Stimulated activated CD4-positive, alpha-beta T cell treated with anti-CD3 and anti-CD28 coated beads, Interleukin-1b, Interleukin-23, amount 100 ng/mL, for 48 hours (primary cell): ENCODE results near the gene GHRL.
"Not testable (repeated sequence)": the region's sequence is repeated elsewhere in the genome, so short reads cannot be mapped to it uniquely, and the experiment has no call there.

ENCODE experiments used
- DNase-seq: peaks from one replicate; pipeline ENCODE4 v3.0.0-alpha.2; 2020

Gene GHRL

DNA sequence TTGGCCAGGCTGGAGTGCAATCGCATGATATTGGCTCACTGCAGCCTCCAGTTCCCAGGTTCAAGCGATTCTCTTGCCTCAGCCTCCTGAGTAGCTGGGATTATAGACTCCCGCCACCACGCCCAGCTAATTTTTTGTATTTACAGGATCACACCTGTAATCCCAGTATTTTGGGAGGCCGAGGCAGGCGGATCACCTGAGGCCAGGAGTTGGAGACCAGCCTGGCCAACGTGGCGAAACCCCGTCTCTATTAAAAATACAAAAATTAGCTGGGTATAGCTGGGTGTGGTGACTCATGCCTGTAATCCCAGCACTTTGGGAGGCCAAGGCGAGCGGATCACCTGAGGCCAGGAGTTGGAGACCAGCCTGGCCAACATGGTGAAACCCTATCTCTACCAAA is 20.3 kb downstream of the GHRL start:
- not testable (repeated sequence) for DNase-seq

DNA sequence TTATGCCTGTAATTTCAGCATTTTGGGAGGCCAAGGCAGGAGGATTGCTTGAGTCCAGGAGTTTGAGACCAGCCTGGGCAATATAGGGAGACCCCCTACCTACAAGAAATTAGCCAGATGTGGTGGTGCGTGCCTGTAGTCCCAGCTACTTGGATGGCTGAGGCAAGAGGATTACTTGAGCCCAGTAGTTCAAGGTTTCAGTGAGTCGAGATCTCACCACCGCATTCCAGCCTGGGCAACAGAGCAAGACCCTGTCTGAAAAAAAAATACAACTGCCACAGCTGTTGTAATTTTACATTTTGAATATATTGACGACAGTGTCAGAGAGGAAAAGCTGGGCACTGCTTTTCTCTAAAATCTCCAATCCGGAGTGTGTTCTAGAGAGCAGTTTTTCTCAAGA is 23.3 kb downstream of the GHRL start:
- no peak for DNase-seq

DNA sequence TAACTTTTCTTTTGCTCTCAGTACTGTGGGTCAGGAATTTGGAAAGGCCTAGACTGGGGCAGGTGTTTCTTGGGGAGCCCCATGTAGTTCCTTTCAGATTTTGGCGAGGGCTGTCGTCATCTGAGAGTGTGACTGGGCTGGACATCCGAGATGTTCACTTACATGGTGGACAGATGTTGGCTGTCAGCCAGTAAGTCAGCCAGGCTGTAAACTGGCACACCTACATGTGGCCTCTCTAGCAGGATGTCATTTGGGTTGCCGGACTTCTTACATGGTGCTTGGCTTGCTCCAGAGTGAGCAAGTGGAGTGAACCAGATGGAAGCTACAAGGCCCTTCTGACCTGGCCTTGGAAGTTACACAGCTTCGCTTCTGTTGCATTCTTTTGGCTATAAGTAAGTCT is 23.8 kb downstream of the GHRL start:
- no peak for DNase-seq

DNA sequence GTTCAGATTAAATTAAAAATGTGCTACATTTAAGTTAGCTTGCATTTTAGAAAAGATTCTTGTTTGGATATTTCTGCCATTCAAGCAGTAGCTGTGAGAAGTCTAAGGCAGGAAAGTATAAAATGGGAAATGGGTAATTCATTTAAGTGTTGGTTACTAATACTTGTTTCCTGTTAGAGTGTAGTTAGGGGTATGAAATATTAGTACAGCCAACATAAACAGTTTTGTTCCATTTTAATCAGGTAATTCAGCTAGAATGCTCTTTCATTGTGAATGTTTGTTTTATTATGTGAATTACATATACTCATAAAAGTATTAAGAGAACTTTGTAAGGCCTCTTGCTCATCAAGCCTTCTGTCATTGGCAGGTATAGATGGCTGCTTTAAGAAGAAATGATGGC is 24.6 kb downstream of the GHRL start:
- no peak for DNase-seq

DNA sequence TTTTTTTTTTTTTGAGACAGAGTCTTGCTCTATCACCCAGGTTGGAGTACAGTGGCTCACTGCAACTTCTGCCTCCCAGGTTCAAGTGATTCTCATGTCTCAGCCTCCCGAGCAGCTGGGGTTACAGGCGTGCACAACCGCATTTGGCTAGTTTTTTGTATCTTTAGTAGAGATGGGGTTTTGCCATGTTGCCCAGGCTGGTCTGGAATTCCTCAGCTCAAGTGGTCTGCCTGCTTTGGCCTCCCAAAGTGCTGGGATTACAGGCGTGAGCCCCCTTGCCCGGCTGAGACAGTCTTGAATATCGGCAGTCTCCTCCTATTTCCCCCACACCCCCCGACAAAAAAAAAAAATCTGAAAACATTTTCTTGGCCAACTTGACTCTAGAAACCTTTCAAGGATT is 25.8 kb downstream of the GHRL start:
- not testable (repeated sequence) for DNase-seq

DNA sequence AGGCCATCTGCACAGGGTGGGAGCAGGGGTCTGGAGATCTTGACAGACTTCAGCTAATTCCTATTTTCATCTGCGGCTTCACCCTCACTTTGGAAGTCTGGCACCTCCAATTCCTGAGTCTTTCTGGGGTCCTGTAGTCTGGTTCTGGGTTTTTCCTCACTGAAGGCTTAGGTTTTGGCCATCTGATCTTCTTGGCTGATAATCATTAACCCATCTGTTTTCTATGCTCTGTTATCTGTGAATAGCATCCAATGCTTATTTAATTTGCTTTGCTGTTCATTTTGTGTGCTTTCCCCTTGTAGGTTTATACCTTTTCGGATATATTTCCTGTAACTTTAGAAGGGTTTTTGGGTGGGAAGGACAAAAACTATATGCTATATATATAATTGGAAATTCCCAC is 26.9 kb downstream of the GHRL start:
- DNase-seq: no peak

DNA sequence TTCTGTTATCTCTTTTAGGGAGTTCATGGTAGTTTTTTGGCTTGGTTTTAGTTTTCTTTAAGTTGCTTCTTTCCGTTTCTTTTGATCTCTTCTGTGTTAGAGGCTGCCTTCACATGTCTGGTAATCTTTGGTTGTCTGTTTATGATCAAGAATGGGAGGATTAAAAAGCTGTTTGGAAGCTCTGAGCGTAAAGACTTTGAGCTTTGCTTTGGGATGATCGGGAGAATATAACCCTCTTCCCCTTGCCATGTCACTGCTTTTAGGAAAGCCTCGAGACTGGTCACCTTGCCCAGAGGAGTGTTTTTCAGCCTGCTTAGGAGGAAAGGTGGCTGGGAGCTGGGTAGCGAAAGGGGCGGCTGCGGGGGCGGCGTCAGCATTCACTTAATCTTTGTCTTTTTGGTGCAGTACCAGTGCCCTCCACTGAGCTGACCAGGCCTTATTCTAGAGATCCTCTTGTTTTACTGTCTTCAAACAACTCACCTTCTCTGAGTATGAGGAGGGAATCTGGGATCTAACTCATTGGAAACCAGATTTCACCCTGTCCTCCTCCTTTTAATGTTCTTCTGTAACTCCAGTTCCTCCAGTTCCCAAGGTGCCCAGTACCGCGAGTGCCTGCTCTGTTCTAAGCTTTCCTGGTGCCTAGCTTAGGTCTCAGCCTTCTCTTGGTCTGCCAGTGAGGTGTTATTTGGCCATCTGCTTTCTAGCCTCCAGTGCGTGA is 28.9 kb downstream of the GHRL start:
- peak; percentile 62 for DNase-seq

DNA sequence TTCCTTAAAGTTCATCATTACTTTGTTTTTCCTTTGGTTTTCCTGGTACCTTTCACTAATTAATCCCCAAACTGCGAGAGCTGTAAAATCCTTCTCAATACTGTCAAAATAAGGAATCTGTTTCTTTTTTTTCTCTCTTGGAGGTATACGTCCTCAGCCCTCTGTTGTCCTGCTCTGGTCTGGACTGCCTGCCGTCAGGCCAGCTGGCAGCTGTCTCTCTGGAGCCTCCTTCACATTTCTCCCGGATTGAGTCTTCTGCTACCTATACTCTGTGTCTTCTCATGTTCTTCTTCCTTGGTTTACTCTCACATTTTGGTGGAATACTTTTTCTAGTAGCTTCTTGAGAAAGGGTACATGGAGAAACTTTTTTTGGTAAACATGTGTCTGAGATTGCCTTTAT is 30.7 kb downstream of the GHRL start:
- DNase-seq: no peak

DNA sequence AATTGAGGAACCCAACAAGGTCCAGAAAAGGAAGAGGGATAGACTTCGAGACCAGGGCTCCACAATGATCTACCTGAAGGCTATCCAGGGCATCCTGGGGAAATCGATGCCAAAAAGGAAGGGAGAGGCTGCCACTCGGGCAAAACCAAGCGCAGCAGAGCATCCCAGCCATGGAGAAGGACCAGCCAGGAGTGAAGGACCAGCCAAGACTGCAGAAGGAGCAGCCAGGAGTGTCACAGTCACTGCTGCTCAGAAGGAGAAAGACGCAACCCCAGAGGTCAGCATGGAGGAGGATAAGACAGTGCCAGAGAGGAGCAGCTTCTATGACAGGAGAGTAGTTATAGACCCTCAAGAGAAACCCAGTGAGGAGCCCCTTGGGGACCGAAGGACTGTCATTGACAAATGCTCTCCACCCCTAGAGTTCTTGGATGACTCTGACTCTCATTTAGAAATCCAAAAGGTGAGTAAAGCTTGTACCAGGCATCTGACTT is 32.5 kb downstream of the GHRL start:
- DNase-seq: no peak

DNA sequence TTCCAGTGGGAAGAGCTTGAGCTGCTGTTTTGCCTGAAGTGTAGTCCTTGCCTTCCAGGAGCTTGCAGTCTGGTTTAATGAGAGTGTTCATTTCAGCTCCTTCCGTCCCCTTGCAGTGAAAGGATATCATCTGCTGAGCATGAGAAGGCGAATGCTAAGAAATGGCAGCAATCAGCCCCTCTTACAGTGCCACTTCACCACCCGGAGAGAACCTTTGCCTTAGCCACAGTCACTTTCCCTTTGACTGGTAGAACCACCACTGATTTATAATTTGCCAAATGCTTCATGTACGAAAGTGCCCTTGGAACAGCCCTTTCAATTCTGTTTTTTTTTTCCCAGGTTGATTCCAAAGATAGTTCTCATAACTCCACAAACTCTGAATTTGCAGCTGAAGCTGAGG is 32.9 kb downstream of the GHRL start:
- DNase-seq: no peak

DNA sequence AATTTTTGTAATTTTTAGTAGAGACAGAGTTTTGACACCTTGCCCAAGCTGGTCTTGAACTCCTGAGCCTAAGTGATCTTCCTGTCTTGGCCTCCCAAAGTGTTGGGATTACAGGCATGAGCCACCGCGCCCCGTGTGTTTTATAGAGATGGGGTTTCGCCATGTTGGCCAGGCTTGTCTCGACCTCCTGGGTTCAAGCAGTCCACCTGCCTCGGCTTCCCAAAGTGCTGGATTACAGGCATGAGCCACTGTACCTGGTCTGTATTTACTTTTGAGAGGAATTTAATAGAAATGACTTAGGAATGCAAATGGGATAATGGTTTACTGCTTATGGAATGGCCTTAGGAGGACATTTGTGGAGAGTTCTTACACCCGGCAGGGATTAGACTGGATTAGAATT is 33.7 kb downstream of the GHRL start:
- DNase-seq: no peak

DNA sequence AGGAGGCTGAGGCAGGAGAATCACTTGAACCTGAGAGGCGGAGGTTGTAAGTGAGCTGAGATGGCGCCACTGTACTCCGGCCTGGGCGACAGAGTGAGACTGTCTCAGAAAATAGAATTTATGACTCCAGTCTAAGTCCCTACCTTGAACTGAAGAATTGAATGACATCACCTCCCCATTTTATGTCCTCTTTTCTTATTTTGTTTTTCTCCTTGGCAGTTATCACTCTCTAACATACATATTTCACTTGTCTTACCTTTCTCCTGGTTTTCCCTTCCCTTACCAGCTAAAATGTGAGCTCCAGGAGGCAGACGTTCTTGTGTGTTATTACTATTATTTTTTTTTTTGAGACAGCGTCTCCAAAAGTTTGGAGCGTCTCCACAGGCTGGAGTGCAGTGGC is 36.9 kb downstream of the GHRL start:
- DNase-seq: no peak

DNA sequence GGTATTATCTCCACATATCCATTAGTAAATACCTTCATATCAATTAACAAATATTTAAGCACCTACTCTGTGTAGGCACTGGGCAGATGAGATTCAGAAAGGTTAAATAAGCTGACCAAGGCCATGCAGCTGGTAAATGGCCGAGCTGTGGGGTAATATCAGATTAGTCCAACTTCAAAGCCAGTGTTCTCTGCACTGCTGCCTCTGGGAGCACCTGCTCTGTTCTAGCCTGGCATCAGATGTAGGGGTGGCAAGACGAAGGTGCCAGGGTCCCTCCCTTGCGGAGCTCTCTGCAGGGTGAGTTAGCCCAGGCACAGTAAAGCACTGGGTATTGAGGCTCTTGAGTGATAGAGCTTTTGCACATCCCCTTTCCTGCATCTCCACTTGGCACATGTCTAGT is 39.0 kb downstream of the GHRL start:
- DNase-seq: no peak

DNA sequence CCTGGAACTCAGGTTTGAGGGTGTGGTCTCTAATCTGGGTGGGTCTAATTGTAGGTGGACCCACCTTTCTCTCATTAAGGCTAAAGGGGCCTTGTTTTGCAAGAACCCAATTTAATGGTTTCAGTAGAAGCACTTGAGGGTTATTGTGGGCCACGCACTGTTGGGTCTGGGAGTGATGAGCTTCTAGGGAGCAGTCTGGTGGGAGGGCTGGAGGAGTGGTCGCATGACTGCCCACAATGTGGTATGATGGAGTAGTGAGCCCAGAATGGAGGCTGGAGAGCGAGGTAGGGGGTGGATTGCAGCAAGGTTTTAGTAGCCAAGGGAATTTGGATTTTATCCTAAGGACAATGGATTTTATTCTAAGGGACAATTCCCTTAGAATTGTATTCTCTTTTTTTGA is 41.7 kb downstream of the GHRL start:
- DNase-seq: no peak

DNA sequence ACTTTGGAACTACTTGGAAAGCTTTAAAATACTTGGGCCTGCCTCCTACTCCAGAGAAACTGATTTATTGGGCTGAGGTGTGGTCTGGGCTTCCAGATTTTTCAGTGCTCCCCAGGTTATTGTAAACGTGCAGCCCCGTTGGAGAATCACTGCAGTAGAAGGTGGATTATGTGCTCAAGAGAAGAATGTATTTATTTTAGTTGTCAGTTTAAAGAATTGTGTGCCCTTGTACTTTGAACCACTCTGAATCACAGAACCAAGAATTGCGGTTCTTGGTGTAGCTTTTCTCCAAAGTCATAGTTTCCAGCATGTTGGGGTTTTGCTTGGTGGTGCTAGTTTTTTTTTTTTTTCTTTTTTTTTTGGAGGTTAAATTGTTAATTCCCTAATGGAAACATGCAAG is 42.9 kb downstream of the GHRL start:
- no peak for DNase-seq

DNA sequence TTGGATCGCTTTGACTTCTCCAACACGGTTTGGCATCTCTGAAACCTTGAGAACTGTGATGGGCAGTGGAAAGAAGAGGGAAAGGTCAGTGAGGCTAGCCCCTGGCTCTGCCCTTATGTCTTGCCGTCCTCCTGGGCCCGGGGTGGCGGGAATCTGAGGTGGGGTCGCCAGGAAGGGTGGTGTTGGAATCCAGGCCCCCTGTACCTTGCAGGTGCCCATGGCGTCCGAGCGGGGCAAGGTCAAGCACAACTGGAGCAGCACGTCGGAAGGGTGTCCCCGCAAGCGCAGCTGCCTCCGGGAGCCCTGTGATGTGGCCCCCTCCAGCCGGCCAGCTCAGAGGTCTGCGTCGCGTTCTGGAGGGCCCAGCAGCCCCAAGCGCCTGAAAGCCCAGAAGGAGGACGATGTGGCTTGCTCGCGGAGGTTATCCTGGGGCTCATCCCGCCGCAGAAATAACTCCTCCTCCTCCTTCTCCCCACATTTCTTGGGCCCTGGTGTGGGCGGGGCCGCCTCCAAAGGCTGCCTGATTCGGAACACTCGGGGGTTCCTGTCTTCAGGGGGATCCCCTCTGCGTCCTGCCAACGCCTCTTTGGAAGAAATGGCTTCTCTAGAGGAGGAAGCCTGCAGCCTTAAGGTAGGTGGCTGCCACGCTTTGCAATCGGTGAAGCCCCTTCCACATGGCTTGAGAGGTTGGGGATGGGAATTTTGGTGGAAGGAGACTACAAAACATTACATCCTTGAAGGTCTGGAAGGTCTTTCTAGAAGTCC is 43.6 kb downstream of the GHRL start:
- DNase-seq: peak; percentile 78

DNA sequence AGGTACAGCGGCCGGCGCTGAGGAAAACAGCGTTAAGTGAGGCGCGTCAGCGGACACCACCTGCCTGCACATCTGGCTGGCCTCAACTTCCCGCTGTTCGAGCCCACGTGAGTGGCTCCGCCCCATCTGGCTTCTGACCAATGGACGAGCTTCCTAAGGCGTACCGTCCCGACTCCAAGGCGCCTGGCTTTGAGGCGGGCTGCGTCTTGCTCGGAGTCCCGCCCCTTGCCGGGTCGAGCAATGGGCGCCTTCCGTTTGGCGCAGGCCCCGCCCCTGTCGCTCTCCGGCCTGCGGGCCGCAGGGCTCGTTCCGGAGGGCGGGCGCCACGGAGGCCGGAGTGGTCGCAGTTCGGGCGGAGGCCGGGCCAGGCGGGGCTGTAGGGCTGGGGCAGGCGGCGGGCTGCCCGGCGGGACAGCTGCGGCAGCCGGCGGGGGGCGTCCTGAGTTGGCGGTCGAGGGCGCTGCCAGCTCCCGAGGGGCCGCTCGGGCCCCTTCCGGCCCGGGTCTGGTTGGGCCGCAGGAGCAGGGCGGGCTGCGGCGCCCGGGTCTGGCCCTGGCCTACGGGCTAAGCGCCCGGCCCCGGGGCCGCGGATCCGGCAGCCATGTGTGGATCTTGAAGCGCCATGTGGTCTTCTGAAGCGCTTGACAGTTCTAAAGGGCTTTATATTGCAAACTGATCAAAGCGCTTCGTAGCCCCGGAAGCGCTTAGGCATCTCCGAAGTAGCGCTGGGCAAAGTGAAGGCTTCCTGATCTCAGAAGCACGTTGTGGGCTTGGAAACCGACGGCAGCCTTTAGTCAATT is 44.4 kb downstream of the GHRL start, which contains the start of gene TATDN2:
Gene TATDN2 (plus strand): TSS at position 276 of the 800 bp plus-strand sequence. CDS start 742 bp downstream, outside the sequence.
- peak; percentile 96 for DNase-seq

DNA sequence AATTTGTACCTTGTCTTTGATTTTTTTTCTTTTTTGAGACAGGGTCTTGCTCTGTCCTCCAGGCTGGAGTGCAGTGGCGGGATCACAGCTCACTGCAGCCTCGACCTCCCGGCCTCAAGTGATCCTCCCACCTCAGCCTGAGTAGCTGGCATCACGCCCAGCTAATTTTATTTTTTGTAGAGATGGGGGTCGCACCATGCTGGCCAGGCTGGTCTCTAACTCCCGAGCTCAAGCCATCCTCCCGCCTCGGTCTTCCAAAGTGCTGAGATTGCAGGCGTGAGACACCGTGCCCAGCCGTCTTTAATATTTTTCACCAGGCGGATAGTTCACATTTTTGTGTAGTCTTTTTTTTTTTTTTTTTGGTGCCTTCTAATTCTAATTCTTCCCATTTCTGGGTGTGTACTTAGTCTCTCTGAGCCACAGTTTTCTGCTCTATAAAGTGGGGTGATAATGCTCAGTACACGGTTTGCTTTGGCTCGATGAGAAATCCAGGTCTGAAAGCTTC is 45.0 kb downstream of the GHRL start:
- no peak for DNase-seq

DNA sequence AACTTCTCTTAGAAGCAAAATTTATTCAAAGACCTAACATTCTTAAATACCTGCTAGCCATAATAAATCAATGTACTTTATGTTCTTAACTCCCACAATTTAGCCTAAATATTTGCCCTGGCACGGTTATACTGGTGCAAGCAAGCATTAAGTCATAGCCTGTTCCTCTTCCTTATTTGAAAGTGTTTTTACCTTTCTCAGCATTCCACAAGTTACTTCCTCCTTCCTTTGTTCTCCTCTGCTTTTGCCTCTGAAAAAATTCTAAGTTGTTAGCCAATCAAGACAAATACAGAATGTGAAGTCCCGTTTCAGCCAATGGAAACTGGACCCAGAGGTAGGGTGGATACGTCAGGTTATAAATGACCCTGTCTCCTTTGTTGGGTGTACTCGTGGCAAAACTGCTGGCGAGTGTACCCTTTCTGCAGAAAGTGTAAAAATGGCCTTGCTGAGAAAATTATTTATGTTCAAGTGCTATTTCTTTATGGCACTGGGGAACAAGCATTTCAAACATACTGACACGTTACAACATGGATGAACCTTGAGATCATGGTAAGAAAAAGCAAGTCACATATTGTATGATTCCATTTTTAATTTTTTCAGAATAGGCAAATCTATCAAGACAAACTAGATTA is 47.5 kb downstream of the GHRL start:
- no peak for DNase-seq

DNA sequence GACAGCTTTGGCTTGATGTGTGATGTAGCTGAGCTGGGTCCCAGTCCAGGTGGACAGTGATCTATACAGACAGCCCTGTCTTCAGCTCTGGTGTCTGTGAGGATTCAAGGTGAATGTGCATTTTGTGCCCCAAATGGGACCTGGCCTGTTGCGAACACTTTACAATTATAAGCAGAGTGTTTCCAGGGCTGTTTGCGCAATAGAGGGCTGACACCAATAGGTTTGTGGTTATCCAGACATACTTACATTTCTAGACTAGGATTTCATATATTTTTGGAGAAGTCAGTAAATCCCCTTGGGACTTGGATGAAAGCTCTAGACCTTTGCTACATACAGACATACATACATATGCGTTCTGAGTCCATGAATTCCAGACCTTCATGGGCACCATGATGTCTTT is 48.7 kb downstream of the GHRL start:
- DNase-seq: no peak

DNA sequence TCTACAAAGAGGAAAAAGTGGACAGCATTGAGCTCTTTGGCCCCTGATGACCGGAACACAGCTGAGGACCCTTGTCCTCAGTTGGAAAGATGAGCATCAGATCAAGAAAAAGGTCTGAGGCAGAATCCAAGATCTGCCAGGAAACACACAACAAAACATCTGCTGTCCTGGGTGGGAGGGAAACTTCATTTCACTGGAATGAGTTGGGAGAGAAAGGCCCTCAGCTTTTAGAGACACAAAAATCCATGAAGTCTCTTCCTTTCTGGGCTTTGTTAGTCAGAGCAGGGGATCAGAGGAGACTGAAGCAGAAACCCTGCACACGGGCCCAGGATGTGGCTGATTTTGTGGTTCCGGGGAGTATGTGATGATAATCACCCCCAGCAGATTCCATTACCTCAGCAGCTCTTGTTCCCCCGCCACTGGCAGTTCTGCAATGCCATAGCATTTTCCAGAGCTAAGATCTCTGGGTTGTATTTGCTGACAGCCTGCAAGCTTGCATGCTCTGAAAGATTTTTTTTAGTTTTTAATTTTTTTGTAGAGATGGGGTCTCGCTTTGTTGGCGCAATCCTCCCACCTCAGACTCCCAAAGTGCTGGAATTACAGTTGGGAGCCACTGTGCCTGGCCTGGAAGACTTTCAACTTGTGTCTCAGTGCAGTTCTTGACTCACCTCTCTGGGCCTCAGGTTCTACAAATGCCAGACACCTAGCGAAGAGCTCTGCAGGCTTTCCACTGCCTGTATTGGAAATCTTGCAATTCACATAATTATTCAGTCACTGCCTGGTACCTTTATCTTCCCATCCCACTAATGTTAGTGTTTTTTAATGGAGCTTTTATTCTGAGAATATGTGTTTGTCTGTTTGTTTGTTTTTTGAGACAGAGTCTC is 50.3 kb downstream of the GHRL start:
- peak; percentile 83 for DNase-seq

DNA sequence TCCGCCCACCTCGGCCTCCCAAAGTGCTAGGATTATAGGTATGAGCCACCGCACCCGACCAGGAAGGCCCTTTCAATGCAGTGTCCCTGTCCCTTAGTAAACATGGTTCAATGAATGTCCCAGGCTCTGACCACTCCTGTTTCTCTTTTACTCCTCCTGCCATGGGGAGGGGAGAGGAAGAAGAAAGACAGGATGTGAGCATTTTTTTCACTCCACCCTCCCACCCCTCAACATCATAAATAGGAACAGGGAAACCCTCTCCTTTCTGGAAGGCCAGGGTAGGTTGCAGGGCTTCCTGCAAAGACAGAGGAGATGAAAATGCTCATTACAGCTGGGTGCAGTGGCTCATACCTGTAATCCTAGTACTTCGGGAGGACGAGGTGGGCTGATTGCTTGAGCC is 51.9 kb downstream of the GHRL start:
- DNase-seq: no peak
